Activated CD8-positive, alpha-beta memory T cell treated with anti-CD3 and anti-CD28 coated beads, Interleukin-2, amount 50 U/mL, for 1 hour (primary cell): ENCODE results near the gene ZNF385C.
A peak's percentile ranks its signal among the peaks of the same experiment; 100 is the strongest.
"Not testable (repeated sequence)": the region's sequence is repeated elsewhere in the genome, so short reads cannot be mapped to it uniquely, and the experiment has no call there.

Experiments
- DNase-seq: peaks from one replicate; pipeline ENCODE4 v3.0.0-alpha.2; 2020; ENCODE audit errors: extremely low read depth

ZNF385C gene, protein sequence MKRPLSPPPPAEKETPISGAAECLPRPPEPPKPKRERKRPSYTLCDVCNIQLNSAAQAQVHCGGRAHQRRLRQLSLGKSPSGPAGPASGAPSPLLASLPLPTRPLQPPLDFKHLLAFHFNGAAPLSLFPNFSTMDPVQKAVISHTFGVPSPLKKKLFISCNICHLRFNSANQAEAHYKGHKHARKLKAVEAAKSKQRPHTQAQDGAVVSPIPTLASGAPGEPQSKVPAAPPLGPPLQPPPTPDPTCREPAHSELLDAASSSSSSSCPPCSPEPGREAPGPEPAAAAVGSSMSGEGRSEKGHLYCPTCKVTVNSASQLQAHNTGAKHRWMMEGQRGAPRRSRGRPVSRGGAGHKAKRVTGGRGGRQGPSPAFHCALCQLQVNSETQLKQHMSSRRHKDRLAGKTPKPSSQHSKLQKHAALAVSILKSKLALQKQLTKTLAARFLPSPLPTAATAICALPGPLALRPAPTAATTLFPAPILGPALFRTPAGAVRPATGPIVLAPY

GRCh38 chr17:42097691-42098631 lies at the start of gene ZNF385C:
TSS of gene ZNF385C (minus strand) at chr17:42098473. CDS start at chr17:42063056, 35,417 bp downstream.
- no peak for DNase-seq

DNA sequence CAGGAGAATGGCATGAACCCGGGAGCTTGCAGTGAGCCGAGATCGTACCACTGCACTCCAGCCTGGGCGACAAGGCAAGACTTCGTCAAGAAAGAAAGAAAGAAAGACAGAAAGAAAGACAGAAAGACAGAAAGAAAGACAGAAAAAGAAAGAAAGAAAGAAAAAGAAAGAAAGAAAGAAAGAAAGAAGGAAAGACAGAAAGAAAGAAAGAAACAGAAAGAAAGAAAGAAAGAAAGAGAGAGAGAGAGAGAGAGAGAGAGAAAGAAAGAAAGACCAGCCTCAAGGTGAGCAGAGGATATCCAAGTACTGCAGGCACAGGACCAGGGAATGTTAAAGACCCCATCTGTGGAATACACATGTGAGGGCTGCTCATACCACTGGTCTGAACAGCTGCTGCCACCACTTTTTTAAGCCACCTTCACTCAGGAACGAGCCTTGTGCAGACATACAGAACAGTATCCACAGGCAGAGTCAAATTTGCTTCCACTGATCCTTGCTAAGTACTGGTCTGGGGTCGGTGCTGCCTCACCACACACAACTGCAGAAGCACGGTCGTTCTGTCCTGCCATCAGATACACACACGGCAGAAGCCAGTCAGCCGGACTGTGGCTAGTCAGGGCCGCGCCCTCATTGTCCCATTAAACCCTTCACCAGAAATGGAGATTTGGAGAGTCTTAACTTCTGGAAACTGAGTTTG lies 48.8 kb upstream of the ZNF385C start:
- no peak for DNase-seq

DNA sequence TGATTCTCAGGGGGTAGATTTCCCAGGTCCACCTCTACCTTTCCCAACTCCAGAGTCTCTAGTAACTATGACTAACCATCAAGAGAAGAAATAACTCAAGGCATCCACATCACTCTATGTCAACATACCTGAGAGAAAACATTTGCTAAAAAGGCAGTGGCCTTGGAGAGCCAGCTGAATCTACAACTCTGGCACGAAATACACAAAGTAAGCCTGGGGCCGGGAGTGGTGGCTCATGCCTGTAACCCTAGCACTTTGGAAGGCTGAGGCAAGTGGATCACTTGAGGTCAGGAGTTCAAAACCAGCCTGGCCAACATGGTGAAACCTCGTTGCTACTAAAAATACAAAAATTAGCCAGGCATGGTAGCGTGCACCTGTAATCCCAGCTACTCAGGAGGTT lies 44.9 kb upstream of the ZNF385C start:
- not testable (repeated sequence) for DNase-seq

- no peak for DNase-seq
These were observed 44.2 kb upstream of the ZNF385C start for GRCh38 chr17:42142371-42142896.

DNA sequence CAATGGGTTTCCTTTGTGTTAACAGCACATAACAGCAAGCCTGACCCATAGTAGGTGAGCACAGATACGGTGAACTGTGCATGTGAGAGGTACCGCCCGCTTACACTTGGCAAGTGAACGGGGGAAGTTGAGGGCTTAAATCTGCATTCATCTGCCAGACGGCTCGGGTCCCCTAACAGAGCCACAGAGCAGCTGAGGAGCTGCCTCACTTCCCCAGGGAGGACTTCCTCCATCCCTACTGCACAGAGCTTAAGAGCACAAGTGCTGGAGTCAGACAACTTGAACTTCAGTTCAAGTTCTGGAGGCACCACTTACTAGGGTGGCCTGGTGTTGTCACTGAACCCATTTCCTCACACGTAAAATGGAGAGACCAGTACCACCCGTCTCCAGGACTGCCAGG lies 43.1 kb upstream of the ZNF385C start:
- no peak for DNase-seq

DNA sequence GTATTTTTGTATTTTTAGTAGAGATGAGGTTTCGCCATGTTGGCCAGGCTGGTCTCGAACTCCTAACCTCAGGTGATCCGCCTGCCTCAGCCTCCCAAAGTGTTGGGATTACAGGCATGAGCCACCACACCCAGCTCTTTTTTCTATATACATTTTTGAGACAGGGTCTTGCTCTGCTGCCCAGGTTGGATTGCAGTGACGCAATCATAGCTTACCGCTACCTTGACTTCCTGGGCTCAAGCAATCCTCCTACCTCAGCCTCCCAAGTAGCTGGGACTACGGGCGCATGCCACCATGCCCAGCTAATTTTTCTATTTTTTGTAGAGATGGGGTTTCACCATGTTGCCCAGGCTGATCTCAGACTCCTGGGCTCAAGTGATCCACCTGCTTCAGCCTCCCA lies 42.4 kb upstream of the ZNF385C start:
- not testable (repeated sequence) for DNase-seq

DNA sequence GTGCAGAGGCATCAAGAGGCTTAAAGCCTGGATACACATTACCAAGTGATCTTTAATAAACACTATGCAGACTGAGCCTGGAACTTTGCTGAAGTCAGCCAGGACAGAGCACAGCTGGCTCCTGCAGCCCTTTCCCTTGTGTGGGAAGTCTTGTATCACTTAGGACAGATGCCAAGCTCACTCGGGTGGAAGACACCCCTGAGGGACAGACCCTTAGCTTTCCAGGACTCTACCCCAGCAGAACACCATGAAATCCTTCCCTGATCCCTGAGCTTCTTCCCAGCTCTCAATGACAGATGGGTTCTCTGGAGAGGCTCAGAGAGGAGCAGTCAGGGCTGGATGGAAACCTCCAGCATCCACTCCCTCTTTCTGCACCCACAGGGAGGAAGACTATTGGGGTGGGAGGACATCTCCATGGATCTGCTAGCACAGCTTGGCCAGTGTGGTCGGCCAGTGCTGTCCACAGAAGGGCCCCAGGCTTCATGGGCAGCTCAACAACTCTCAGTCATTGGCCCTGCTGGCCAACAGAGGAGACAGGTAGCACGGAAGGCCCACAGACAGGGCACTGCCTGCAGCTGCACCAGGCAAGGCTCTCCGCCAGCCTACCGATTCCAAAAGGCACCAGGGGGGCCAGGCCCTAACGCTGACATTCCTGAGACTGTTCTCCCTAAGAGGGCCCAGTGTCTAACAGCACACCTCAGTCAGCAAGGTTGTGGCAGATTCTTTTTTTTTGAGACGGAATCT lies 40.6 kb upstream of the ZNF385C start:
- no peak for DNase-seq

DNA sequence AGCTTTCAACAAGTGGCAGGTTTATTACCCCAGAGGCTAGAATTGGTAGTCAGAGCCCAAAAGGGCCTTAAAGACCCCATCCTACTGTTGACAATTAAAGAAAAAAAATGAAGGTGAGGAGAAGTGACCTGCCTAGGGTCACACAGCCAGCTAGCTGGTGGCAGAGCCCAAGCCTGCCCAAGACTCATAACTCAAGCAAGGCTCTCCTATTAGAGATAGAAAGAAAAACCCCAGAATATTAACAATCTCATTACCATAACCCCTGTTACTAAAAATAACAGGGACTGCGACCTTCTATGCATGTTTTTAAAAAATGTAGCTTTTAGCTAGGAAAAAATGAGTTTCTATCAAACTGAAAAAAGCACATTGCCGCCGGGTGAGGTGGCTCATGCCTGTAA lies 38.4 kb upstream of the ZNF385C start:
- no peak for DNase-seq

GRCh38 chr17:42135664-42136653 lies 37.7 kb upstream of the ZNF385C start:
- DNase-seq, result no peak

- no peak for DNase-seq
These were observed 36.9 kb upstream of the ZNF385C start for GRCh38 chr17:42135151-42135550.

DNA sequence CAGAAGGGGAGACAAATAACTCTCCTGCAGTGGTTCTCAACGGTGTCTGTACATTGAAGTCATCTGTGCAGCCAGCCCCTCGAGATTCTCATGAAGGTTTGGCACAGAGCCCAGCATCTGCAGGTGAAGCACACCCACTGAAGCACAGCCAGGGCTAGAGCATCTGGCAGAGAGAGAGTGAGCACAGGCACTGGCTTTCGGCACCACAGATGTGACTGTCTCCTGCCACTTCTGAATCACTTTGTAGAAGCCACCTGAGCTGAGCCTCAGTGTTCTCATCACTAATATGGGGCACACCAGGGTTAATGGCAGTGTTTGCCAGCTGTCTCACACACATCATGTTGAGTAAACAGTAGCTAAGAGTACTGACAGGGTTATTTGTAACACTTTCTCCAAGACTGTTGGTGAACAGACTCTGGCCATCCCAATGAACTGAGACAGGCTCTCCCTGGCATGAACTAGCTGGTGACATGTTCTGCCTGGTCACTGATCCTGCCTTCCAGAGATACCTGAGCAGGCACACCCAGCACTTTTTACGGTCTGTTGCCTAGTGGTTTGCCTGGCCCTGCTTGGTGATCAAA lies 35.3 kb upstream of the ZNF385C start:
- DNase-seq, result peak; percentile 36

- no peak for DNase-seq
These were observed 34.7 kb upstream of the ZNF385C start for GRCh38 chr17:42132941-42133340.

GRCh38 chr17:42131981-42132432 lies 33.7 kb upstream of the ZNF385C start:
- DNase-seq, result no peak

DNA sequence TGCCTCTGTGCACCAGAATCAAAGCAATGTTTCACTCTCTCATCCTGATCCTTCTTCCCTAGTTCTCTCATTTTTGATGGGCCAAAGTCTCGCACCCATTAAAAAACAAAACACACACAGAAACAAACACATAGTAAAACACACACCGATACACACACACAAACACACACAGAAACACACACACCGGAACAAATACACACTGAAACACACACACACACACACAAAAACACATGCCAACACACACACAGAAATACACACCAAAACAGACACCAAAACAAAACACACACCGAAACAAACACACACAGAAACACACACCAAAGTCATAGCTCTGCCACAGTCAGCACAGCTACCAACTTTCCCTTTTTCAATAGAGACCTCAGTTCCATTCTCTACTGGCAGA lies 33.0 kb upstream of the ZNF385C start:
- no peak for DNase-seq

GRCh38 chr17:42130310-42130936 lies 32.1 kb upstream of the ZNF385C start:
- DNase-seq, result no peak

- DNase-seq, result no peak
These were observed 31.0 kb upstream of the ZNF385C start for GRCh38 chr17:42129109-42129837.

DNA sequence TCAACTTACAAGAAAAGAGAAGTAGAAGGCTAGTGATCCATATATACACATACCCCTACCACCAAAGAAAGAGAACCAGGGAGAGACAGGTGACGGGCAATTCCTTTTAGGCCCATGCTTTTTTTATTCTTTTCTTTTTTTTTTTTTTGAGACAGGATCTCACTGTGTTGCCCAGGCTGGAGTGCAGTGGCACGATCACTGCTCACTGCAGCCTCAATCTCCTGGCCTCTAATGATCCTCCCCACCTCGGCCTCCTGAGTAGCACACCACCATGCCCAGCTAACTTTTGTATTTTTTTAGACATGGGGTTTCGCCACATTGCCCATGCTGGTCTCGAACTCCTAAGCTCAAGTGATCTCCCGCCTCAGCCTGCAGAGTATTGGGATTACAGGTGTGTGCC lies 29.1 kb upstream of the ZNF385C start:
- no peak for DNase-seq

- DNase-seq, result no peak
These were observed 28.6 kb upstream of the ZNF385C start for GRCh38 chr17:42126836-42127235.
